ENCODE results near the gene ISL2.

ISL2 gene

DNA sequence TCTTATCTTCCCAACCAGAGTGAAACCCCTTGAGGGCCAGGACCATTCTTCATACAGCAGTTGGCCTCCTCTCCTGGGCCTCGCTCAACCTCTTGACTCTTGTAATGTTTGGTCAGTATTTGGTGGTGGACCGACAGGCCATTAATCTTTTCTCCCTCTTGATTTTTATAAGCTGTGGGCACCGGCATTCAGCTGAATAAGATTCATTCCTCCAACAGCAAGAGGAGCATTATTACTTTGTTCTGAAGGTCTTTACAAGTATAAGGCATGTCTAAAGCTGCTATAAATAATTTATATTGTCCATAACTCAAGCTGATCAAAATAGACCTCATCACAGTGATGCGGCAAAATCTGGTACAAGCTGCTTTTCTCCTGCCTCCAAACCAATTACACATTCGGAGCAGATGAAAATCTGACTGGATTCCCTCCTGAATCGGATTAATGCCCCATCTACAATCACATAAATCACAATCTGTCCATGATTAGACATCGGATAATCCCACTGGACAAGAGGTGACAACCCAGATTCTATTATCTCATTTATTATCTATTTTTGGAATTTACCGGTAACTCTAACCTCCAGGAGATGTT is 8.4 kb upstream of the ISL2 start:
- DNase-seq: no peak

DNA sequence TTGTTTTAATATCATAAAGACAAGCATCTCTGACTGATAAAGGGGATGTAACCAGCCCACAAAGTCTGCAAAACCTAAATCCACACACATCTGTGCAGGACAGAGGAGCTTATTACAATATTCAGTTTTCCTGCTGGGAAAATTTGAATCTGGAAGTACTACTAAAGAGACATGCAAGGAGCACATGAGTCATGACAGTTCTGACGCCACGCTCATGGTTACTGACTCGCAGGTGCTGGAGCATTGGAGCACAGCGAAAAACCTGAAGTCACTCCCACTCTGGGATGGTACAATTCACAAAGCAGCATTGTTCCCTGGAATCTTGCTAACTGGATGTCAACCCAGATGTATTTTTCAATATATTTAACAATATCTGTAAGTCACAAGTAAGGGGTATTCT is 7.6 kb upstream of the ISL2 start:
- DNase-seq: no peak

- no peak for DNase-seq
These were observed 6.4 kb upstream of the ISL2 start for GRCh38 chr15:76330080-76330680.

- DNase-seq: no peak
These were observed 3.8 kb upstream of the ISL2 start for GRCh38 chr15:76332796-76333195.

DNA sequence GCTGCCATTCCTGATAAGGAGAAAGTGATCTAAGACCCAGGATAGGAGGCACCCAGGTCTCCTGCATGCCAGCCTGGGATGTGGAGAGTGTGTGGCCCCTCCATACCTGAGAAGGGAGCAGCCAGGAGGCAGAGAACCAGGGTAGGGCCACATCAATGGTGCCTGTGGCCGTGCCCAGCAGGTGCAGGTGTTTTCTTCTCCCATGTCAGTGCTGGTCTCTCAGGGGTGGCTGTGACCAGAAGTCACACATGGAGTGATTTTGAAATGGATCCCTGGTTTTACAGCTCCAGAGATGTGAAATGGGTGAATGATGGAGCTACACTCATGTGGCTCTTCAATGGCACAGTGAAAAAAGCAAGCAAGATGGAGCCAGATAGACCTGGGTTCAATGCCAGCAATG is 3.3 kb upstream of the ISL2 start:
- DNase-seq: no peak

DNA sequence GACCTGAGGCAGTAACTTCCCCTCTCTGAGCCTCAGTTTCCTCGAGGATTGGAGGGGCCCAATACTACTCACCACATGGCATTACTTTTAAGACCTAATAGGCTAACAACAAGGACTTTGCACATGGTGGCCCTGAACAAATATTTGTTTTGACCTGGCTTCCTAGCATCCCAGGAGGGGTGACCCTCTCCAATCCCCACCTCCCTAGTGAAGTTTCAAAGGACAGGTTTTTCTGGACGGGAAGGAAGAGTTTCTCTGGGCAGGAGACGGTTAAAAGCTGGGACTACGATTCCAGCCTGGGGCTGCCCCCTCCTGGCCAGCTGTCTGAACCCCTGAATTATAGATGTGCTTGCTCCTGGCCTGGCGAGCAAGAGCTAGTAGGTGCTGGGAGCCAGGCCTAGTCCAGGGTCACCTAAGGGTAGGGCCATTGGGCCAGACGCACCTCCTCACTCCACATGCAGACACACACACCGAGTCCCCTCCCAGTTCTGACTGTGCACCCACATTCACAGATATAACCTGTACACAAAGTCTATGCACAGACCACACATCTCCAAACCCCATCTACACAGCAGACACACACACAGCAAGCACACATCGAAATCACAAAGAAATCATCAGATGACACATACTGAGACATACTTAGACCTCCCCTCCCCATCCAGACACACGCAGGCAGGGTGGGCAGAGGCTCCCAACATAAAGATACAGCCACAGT is 2.7 kb upstream of the ISL2 start:
- DNase-seq: no peak

- no peak for DNase-seq
These were observed 1.9 kb upstream of the ISL2 start for GRCh38 chr15:76334438-76335306.

- no peak for DNase-seq
These were observed 993 bp upstream of the ISL2 start for GRCh38 chr15:76335307-76336253.

DNA sequence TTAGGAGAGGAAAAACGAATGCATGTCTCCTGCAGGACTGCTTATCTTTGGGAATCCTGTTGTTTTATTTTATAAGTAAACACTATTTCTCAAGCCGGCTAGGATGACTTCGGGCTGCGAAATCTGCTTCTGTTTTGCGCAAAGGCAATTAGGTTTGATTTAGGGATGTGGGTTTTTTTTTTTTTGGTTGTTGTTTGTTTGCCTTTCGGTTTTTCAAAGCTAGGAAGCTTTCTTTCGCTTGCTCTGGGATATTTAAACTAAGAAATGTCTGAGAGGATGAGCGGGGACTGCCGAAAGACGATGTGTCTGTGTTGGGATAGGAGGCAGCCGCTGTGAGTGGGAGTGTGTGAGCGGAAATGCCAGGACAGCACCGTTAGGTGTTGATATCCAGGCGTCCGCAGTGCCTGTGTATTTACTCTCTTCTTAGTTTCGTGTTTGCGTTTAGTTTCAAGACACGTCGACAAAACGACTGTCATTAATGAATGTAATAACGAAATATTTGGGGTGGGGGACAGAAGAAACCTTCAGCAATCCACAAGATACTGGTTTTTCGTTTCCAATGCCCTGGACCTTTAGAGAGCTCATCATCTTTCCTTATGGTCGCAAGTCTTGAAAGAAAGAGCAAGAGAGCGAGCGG is 604 bp downstream of the ISL2 start:
- DNase-seq: no peak

GRCh38 chr15:76337696-76338485 is 1.3 kb downstream of the ISL2 start:
- DNase-seq: no peak

DNA sequence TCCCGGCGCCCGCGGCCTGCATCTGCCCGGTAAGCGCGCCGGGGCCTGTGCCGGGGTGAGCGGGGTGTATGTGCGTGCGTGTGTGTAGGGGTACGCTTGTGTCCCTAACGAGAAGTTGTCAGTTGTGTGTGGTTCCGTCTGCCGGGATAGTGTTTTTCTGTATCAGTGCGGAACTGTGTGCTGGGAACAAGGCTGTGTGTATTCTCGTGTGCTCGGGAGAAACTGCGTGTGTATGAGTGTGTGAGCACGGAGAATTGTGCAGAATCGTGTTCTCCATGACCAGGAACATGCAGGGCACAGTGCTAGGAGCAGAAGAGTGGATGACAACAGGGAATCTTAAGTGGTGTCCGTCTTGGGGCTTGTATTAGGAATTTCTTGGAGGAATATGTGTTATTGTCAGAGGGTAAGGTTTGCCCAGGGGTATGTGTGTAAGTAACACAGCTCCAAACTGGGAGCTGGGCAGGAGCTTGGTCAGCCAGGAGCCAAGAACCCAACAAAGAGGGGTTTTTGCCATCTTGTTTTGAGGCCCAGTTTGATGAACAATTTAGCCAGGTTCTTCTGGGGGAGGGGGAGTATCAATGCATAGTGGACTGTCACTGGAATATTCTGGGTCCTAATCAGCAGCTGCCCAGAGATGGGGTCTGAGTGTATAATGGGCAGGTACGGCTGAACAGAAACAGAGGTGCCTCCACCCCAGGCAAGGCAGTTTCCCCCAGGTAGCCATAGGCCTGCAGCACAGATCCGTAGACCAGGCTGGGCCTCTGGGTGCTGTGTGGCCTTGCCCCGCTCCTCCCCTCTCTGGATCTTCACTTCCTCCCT is 2.1 kb downstream of the ISL2 start:
- no peak for DNase-seq

DNA sequence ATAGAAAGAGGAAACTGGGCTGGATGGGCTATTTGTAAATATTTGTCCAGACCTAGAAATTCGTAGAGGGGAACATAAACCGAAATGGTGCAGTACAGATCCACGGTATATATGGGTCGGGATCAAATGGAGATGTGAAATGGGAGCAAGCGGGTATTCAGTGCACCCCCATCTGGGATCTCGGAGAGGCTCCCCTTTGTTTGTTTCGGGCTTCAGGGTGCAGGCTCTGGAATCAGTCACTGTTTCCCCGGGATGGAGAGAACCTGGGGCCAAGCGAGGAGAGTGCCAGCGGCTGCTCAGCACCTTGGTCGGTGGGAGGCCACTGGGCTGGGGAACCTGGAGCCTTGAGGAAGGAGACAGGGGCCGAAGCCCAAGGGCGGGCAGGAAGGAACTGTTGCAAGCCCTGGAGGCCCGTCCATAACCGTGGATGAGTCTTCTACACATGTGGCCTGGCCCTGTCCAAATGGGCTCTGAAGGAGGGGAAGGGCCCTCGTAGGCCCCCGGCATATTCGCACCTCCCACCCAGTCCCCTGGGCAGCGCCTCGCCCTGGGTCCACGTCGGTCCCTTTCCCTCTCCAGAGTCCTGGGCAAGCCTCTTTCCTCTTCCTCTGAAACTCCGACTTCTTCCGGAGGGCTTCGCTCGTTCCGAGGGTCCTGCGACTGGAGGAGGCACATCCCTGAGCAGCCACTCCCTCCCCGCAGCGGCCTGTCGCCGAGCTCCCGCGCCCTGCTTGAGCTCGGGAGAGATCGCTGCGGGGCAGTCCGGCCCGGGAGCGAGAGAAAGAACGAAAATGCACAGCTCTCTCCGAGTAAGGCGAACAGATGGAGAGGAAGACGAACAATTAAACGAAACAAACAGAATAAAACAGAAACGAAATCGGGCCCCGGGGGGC is 3.0 kb downstream of the ISL2 start:
- DNase-seq: no peak

GRCh38 chr15:76340198-76340802 is 3.7 kb downstream of the ISL2 start:
- DNase-seq: no peak

- DNase-seq: no peak
These were observed 4.3 kb downstream of the ISL2 start for GRCh38 chr15:76340803-76341365.

GRCh38 chr15:76341366-76342057 is 4.9 kb downstream of the ISL2 start:
- DNase-seq: no peak

GRCh38 chr15:76342058-76342381 is 5.4 kb downstream of the ISL2 start:
- DNase-seq: no peak

- DNase-seq: no peak
These were observed 6.0 kb downstream of the ISL2 start for GRCh38 chr15:76342382-76343201.
